Common myeloid progenitor, CD34-positive (primary cell): ENCODE results near the gene KCNAB3.

Experiments
- CTCF ChIA-PET: fragments of 350-600 bp; sonication (Branson Sonifier 250); formaldehyde crosslinking; loops from one replicate; lab custom pipeline; 2021; ENCODE audit warnings: antibody characterized with exemption; lab: Charles Lee
- POLR2A ChIA-PET: fragments of 350-600 bp; sonication (Branson Sonifier 250); formaldehyde crosslinking; loops from one replicate; lab custom pipeline; 2021; ENCODE audit warnings: antibody characterized with exemption; lab: Charles Lee
- DNase-seq, 3 donors: peaks; one replicate each; pipeline versions ENCODE4 v3.0.0 to v3.0.0-alpha.2; 2013
- H3K27ac ChIP-seq, 2 experiments: 1 replicate in 1 of 2; 2 replicates in 1 of 2; pipeline ENCODE4 v1.7.0; 2013; ENCODE audit warnings: inconsistent platforms in 2 of 2, low read length in 2 of 2, mild to moderate bottlenecking in 2 of 2, low read depth in 1 of 2, moderate library complexity in 1 of 2; ENCODE audit not compliant: severe bottlenecking in 2 of 2, insufficient read depth in 1 of 2, poor library complexity in 1 of 2
- H3K27me3 ChIP-seq, 5 experiments: replicated peaks in 2 of 5; 1 replicate in 3 of 5; 2 replicates in 2 of 5; pipeline versions ENCODE4 v1.6.1 to v1.7.0; 2013; ENCODE audit warnings: low read length in 4 of 5, mild to moderate bottlenecking in 2 of 5, moderate library complexity in 2 of 5, inconsistent platforms in 1 of 5; ENCODE audit not compliant: insufficient read depth in 5 of 5, control insufficient read depth in 4 of 5
- H3K36me3 ChIP-seq, 4 experiments: 1 replicate in 2 of 4; 2 replicates in 2 of 4; pipeline versions ENCODE4 v1.6.1 to v1.7.0; 2013; ENCODE audit warnings: low read length in 3 of 4, control low read depth in 1 of 4, mild to moderate bottlenecking in 1 of 4; ENCODE audit not compliant: control insufficient read depth in 4 of 4, insufficient read depth in 4 of 4
- H3K4me1 ChIP-seq, 4 experiments: 1 replicate in 3 of 4; 2 replicates in 1 of 4; pipeline versions ENCODE4 v1.6.1 to v1.7.1; 2013; ENCODE audit warnings: low read length in 3 of 4, mild to moderate bottlenecking in 3 of 4, control low read depth in 1 of 4, inconsistent platforms in 1 of 4, moderate library complexity in 1 of 4; ENCODE audit not compliant: control insufficient read depth in 4 of 4, insufficient read depth in 4 of 4; ENCODE audit errors: control extremely low read depth in 1 of 4
- H3K4me3 ChIP-seq, 7 experiments: 1 replicate in 4 of 7; 2 replicates in 3 of 7; pipeline versions ENCODE4 v1.5.1 to v1.7.0; 2013; ENCODE audit warnings: mild to moderate bottlenecking in 7 of 7, low read length in 6 of 7, moderate library complexity in 6 of 7, inconsistent platforms in 2 of 7, low read depth in 2 of 7, control low read depth in 1 of 7; ENCODE audit not compliant: insufficient read depth in 4 of 7, control insufficient read depth in 1 of 7; ENCODE audit errors: extremely low read depth in 1 of 7
- H3K9me3 ChIP-seq, 5 experiments: 1 replicate in 4 of 5; 2 replicates in 1 of 5; pipeline versions ENCODE4 v1.6.1 to v1.7.1; 2013; ENCODE audit warnings: low read length in 4 of 5, mild to moderate bottlenecking in 2 of 5, inconsistent platforms in 1 of 5, low read depth in 1 of 5, moderate library complexity in 1 of 5; ENCODE audit not compliant: control insufficient read depth in 4 of 5, insufficient read depth in 2 of 5; ENCODE audit errors: control extremely low read depth in 1 of 5
- WGBS: methylation state at CpG from one replicate; pipeline ENCODE4 v1.1.5; 2013; ENCODE audit not compliant: insufficient coverage; 5-methylcytosine and 5-hydroxymethylcytosine counted together

KCNAB3 gene

GRCh38 chr17:7943291-7943690 is 13.6 kb upstream of the KCNAB3 start:
- no peak for DNase-seq
- WGBS: 92% methylated on average over 13 of the region's 13 CpGs
- H3K4me1 ChIP-seq: no peaks in the 10 kb centered on the region
- H3K4me3 ChIP-seq: no peak overlapping the region
- H3K36me3 ChIP-seq: peaks cover 12 to 87% (median 69%) of the 10 kb centered on the region in 4 experiments
- no peak overlapping the region for H3K27ac ChIP-seq
- H3K27me3 ChIP-seq: no peaks in the 10 kb centered on the region
- ChIA-PET POLR2A (interaction anchor here (1.4 kb wide), 1 partner anchor 11 kb away, joined by 6 read pairs; the partner anchor contains the start of genes CNTROB and TRAPPC1), CTCF (interaction anchor here (1.3 to 2.6 kb wide), 4 partner anchors 8 to 98 kb away, joined by 4 to 21 read pairs (median 6); no protein-coding TSS in a partner anchor)
- H3K9me3 ChIP-seq: no peaks in the 10 kb centered on the region

DNA sequence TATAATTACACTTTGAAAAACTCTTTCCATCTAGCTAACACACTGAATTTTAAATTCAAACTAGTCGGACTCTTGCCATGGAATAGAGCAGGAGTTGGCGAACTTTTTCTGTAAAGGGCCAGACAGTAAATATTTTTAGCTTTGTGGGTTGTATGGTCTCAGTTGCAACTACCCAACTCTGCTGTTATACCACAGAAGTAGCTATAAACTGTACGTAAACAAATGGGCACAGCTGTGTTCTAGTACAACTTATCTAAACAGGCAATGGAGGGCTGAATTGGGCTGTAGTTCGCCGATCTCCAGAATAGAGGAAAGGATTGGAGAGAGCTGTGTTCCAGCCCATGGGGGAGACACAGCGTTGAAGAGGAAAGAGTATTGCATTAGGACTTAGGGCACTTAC is 11.1 kb upstream of the KCNAB3 start:
- WGBS: 100% methylated on average over 4 of the region's 6 CpGs
- ChIA-PET CTCF (interaction anchor here (0.8 to 3.4 kb wide), 8 partner anchors 9 to 102 kb away, joined by 3 to 13 read pairs (median 4); partner anchors contain the start of genes CNTROB and TRAPPC1), POLR2A (no interaction called here)
- Histone ChIP-seq H3K9me3 (no peaks in the 10 kb centered on the region), H3K4me1 (no peaks in the 10 kb centered on the region), H3K27me3 (no peaks in the 10 kb centered on the region), H3K36me3 (peaks cover 17 to 82% (median 64%) of the 10 kb centered on the region in 4 experiments), H3K27ac (no peak overlapping the region), H3K4me3 (no peak overlapping the region)
- no peak for DNase-seq

GRCh38 chr17:7940034-7940433 is 10.4 kb upstream of the KCNAB3 start:
- 98% methylated on average over 4 of the region's 4 CpGs for WGBS
- H3K4me1 ChIP-seq: no peaks in the 10 kb centered on the region
- CTCF ChIA-PET: interaction anchor here (0.9 to 3.4 kb wide), 7 partner anchors 8 to 103 kb away, joined by 3 to 13 read pairs (median 3); partner anchors contain the start of genes CNTROB and TRAPPC1
- POLR2A ChIA-PET: no interaction called here
- H3K9me3 ChIP-seq: no peaks in the 10 kb centered on the region
- no peak for DNase-seq
- H3K27ac ChIP-seq: no peak overlapping the region
- H3K27me3 ChIP-seq: no peaks in the 10 kb centered on the region
- peaks cover 18 to 80% (median 64%) of the 10 kb centered on the region in 4 experiments for H3K36me3 ChIP-seq
- H3K4me3 ChIP-seq: no peak overlapping the region

DNA sequence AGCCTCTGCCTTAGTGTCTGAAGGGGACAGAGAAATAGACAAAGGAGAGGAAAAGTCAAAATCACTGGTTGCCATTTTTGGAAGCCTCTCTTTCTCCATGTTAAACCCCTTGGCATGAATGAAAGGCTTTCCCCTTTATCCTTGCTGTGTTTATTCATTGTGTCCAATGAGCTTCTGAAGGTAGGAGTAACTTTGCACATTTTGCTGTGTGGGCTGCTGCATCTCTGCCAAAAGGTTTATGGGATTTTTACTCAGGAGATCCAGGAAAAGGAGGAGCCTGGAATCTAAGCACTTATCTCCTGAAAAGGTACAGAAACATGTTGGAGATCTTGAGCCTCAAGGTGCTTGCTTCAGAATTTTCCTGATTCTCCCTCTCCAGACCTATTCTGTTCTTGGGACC is 6.2 kb upstream of the KCNAB3 start:
- Histone ChIP-seq H3K27ac (no peak overlapping the region), H3K4me3 (no peak overlapping the region), H3K36me3 (peaks cover 10 to 50% (median 44%) of the 10 kb centered on the region in 4 experiments), H3K9me3 (no peaks in the 10 kb centered on the region), H3K4me1 (peaks cover 7 to 33% (median 21%) of the 10 kb centered on the region in 4 experiments), H3K27me3 (no peaks in the 10 kb centered on the region)
- CTCF ChIA-PET: interaction anchor here (0.7 to 5.2 kb wide), 7 partner anchors 8 to 123 kb away, joined by 3 to 36 read pairs (median 5); partner anchors contain the start of gene RNF227
- no peak for DNase-seq
- POLR2A ChIA-PET: no interaction called here

DNA sequence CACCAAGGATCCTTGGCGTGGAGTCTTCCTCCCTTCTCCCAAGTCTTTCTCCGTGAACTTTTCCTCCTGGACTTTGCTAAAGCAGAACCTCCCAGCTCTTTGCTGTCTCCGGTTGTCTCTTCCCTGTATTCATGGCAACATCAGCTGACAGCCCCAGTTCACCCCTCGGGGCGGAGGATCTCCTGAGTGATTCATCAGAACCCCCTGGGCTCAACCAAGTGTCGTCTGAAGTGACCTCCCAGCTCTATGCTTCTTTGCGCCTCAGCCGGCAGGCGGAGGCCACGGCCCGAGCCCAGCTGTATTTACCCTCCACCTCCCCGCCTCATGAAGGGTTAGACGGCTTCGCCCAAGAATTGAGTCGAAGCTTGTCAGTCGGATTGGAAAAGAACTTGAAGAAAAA is 3.3 kb upstream of the KCNAB3 start:
- Histone ChIP-seq H3K36me3 (peaks cover 5 to 32% (median 22%) of the 10 kb centered on the region in 4 experiments), H3K27me3 (no peaks in the 10 kb centered on the region), H3K4me1 (peaks cover 7 to 37% (median 24%) of the 10 kb centered on the region in 4 experiments), H3K4me3 (peak overlapping the region; percentile 50 to 98 (median 88)), H3K9me3 (no peaks in the 10 kb centered on the region), H3K27ac (peak overlapping the region; percentile 92 to 97)
- WGBS: 19% methylated on average over 16 of the region's 16 CpGs
- peak; percentile 82 to 88 (median 85) for DNase-seq
- POLR2A ChIA-PET: interaction anchor here (1.3 to 3.0 kb wide), 4 partner anchors 11 to 17 kb away, joined by 3 to 13 read pairs (median 5); partner anchors contain the start of gene RNF227
- CTCF ChIA-PET: interaction anchor here (0.7 to 5.2 kb wide), 25 partner anchors 11 to 277 kb away, joined by 3 to 36 read pairs (median 5); partner anchors contain the start of gene RNF227

DNA sequence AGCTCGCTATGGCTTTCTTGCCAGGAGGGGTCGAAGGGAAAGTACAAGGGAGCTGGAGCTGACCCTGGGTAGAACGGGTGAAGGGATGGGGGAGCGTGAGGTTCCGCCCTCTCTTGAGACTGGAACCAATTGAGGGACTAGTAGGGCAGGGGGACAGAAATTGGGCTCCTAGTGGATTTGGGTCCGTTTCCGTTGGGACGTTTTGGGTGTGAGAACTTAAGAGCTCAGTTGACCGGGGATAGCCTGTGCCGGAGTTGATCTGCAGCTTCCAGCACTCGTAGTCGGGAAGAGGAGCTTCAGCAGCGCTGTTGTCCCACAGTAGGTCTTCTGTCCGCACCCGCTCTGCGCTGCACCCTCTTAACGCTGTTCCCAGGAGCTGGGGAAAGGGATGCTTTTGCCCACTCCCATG is 2.8 kb upstream of the KCNAB3 start:
- peak overlapping the region; percentile 92 to 97 for H3K27ac ChIP-seq
- no peaks in the 10 kb centered on the region for H3K27me3 ChIP-seq
- under 1% methylated on average over 17 of the region's 17 CpGs for WGBS
- CTCF ChIA-PET: interaction anchor here (0.8 to 5.2 kb wide), 25 partner anchors 10 to 277 kb away, joined by 3 to 36 read pairs (median 5); partner anchors contain the start of gene RNF227
- H3K4me3 ChIP-seq: peak overlapping the region; percentile 50 to 98 (median 88)
- no peaks in the 10 kb centered on the region for H3K9me3 ChIP-seq
- DNase-seq: no peak
- H3K36me3 ChIP-seq: peaks cover 5 to 33% (median 22%) of the 10 kb centered on the region in 4 experiments
- peaks cover 7 to 37% (median 24%) of the 10 kb centered on the region in 4 experiments for H3K4me1 ChIP-seq
- POLR2A ChIA-PET: interaction anchor here (0.7 to 3.0 kb wide), 9 partner anchors 10 to 698 kb away, joined by 3 to 13 read pairs (median 4); partner anchors contain the start of gene RNF227
